TTC549 (cell line): Measurements from ENCODE around the gene SYNJ2.
"Not testable (repeated sequence)": the region's sequence is repeated elsewhere in the genome, so short reads cannot be mapped to it uniquely, and the experiment has no call there.

ENCODE experiments used
- FAIRE-seq: peaks from 2 replicates; lab custom pipeline; 2012; peaks lifted over from hg19 to GRCh38; lab: Jason Lieb, UNC

Gene SYNJ2, protein sequence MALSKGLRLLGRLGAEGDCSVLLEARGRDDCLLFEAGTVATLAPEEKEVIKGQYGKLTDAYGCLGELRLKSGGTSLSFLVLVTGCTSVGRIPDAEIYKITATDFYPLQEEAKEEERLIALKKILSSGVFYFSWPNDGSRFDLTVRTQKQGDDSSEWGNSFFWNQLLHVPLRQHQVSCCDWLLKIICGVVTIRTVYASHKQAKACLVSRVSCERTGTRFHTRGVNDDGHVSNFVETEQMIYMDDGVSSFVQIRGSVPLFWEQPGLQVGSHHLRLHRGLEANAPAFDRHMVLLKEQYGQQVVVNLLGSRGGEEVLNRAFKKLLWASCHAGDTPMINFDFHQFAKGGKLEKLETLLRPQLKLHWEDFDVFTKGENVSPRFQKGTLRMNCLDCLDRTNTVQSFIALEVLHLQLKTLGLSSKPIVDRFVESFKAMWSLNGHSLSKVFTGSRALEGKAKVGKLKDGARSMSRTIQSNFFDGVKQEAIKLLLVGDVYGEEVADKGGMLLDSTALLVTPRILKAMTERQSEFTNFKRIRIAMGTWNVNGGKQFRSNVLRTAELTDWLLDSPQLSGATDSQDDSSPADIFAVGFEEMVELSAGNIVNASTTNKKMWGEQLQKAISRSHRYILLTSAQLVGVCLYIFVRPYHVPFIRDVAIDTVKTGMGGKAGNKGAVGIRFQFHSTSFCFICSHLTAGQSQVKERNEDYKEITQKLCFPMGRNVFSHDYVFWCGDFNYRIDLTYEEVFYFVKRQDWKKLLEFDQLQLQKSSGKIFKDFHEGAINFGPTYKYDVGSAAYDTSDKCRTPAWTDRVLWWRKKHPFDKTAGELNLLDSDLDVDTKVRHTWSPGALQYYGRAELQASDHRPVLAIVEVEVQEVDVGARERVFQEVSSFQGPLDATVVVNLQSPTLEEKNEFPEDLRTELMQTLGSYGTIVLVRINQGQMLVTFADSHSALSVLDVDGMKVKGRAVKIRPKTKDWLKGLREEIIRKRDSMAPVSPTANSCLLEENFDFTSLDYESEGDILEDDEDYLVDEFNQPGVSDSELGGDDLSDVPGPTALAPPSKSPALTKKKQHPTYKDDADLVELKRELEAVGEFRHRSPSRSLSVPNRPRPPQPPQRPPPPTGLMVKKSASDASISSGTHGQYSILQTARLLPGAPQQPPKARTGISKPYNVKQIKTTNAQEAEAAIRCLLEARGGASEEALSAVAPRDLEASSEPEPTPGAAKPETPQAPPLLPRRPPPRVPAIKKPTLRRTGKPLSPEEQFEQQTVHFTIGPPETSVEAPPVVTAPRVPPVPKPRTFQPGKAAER (N-terminal part only)

DNA sequence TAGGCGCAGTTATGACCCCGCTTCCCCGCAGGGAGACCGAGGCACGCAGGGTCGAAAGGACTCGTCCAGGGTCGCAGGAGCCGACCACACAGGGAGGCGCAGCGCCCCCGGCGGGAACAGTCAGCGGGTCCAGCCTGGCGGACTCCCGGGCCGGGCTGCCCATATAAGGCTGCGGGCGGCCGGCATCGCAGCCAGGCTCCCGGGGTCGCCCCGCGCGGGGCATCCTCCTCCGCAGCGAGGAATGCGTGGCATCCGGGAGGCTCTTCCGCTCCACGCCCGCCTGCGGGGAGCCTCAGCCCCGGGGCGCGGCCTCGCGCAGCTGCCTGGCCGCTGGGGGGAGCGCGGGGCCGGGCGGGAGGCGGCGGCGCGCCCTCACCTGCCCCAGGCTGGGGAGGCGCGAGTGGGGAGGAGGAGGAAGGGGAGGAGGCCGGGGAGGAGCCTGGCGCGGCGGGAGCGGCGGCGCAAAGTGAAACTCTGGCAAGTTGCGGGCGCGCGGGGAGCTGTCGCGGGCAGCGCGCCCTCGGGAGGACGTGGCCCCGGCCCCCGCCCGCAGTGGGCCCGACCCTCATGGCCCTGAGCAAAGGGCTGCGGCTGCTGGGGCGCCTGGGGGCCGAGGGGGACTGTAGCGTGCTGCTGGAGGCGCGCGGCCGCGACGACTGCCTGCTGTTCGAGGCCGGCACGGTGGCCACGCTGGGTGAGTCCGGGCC lies at the start of gene SYNJ2:
Gene SYNJ2 (plus strand): TSS at position 469 of the 707 bp plus-strand sequence. CDS start 99 bp downstream, at position 568.
- no peak for FAIRE-seq

DNA sequence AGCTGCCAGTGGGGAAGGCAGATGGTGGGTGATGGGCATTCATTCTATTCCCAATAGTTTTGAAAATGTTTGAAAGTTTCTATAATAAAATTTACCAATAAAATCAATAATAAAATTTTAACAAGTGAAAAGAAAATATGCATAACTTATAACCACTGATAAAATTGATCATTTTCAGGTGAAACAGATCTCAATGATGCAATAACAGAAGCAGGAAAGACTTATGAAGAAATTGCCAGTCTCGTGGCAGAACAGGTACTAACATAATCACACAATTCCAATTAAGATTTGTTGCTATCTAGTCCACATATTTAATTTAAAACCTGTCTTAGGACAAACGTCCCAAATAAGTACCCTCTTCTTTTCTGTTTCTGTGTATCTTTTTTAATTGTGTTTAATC lies 45.9 kb upstream of the SYNJ2 start:
- no peak for FAIRE-seq

DNA sequence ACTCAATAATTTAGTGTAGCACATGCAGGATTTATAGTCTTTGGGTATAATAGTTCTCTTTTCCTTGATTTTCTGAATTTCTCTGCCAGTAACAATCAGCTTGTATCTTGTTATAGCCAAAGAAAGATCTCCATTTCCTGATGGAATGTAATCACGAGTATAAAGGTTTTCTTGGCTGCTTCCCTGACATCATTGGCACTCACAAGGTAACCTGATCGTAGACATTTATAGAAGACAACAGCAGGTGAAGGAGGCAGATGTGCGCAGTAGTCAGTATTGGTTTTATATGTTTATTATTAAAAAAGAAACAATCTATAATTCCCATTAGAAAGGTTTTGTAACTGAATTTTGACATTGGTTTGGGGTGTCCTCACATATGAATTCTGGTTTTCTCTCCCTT lies 44.3 kb upstream of the SYNJ2 start:
- FAIRE-seq = no peak

DNA sequence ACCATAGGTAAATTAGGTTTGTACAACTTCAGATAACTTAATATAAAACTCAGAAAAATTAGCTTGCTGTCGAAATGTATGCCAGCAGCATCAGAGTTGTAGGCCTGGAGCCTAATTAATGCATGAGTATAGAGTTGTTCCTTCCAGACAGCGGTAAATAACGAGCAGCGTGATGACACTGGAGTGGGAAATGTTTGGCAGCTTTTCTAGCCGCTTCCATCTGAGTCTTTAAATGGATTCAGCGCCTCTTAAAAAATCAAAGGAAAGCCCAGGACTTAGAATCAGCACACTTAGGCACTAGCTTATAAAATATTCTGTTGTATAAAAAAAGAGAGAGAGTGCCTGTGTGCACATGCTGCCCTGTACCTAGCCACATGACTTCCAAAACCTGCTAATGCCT lies 43.7 kb upstream of the SYNJ2 start:
- FAIRE-seq = no peak

DNA sequence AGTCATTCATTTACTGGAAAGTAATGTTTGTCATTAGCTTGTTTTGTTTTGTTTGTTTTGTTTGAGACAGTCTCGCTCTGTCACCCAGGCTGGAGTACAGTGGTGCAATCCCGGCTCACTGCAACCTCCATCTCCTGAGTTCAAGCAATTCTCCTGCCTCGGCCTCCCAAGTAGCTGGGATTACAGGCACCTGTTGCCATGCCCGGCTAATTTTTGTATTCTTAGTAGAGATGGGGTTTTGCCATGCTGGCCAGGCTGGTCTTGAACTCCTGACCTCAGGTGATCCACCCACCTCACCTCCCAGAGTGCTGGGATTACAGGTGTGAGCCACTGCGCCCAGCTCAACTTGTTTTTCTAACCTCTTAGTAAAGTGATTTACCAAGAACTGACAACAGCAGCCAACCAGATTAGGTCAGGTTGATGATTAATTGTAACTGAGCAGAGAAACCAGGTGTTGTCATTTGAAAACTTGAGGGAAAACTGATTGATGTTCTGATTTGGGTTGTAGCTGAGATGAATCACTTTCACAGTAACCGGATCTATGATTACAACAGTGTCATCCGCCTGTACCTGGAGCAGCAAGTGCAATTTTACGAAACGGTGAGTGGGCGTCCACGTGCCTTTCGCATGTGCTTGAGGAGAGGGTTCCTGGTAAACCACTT lies 41.2 kb upstream of the SYNJ2 start:
- FAIRE-seq = not testable (repeated sequence)

DNA sequence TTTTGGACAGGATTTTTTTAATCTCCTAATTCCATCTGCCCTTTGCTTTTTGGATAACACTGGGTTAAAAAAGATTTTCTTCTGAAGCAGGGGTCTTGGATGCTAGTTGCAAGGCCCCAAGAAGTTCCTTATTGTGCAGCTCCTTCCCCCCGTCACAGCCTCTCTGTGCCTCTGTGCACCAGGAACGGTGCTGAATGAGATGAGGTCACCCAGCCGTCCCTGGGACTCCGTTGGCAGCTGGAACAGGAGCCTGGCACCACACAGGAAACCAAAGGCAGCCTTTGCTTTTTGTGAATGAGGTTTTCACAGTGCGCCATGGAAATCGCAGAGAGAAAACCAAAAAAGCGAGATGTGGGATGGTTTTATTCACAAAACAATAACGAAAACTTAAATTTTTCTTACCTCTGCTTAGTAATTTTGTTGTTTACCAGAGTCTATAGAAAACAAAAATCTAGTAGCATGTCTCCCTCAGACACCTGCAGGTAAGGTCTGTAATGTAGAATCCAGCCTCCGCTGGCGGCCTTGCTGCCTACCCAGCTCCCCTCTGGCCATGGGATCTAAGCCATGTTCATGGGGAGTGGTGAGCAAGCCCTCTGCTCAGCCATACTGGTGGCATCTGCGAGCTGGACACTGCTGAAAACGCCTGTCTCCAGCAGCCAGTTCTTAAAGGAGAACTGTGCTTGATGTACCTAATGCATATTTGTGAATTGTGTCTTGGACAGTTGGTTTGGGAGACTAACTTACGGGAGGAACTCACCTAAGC lies 40.4 kb upstream of the SYNJ2 start:
- no peak for FAIRE-seq

DNA sequence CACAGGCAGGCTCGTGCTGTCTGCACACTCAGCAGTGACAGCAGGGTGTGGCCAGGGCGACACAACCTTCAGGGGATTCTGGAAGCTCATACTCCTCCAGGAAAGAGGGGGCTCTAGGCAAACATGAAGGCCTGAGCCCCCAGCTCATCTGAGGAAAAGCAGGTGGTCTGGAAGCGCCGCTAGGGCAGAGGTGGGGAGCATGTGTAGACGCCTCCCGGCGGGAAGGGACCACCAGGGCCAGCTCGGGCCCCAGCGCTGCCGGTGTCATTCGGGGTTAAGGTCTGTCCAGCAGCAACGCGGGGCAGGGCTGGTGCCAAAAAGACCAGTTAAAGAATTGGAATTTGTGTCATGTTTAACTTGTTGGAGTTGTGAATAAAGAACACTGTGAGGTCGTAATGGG lies 39.3 kb upstream of the SYNJ2 start:
- FAIRE-seq = no peak

DNA sequence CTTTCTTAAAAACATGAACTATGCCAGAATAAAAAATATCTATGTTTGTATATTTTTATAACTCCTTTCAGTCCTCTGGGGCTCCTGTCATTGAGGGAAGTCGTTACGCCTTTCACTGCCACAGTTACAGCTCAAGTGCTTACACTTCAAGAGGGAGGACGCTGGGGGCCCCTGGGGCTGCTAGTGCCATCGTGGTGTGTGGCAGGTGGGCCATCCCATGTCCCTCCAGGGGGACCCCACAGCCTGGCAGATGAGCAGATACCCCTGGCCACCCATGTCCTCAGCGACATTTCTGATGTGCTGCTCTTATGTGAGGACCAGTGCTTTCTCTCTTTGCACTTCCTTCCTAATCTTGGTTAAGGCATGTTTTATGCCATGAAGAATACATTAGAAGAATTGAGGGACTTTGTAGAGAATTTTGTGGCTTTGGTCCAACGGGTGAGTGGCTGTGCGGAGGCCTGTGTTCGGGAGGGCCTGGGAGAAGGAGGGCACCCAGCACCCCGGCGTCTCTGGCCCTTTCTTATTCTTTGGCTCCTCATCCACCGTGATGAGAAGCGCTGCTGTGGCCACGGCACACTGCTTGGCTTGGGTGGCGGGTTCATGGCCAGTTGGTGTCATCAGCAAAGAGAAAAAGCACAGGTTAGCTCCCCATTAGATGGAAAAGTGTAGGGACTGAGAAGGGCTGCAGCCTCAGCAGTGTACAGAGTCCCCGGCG lies 38.3 kb upstream of the SYNJ2 start:
- FAIRE-seq = no peak

DNA sequence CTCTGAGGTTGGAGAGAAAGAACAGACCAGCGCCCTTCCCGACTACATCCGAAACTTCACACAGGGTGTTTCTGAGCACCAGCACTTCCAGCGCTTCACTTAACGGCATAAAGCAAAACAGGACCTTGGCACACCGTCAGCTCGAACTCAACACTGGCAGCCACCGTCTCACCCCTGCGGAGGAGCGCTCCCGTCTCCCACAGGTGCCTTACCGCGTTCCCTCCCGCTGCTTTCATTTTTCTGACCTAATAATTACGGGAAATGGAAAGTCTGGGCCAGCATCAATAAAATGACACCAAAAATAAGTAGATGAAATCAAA lies 37.7 kb upstream of the SYNJ2 start:
- FAIRE-seq = no peak

DNA sequence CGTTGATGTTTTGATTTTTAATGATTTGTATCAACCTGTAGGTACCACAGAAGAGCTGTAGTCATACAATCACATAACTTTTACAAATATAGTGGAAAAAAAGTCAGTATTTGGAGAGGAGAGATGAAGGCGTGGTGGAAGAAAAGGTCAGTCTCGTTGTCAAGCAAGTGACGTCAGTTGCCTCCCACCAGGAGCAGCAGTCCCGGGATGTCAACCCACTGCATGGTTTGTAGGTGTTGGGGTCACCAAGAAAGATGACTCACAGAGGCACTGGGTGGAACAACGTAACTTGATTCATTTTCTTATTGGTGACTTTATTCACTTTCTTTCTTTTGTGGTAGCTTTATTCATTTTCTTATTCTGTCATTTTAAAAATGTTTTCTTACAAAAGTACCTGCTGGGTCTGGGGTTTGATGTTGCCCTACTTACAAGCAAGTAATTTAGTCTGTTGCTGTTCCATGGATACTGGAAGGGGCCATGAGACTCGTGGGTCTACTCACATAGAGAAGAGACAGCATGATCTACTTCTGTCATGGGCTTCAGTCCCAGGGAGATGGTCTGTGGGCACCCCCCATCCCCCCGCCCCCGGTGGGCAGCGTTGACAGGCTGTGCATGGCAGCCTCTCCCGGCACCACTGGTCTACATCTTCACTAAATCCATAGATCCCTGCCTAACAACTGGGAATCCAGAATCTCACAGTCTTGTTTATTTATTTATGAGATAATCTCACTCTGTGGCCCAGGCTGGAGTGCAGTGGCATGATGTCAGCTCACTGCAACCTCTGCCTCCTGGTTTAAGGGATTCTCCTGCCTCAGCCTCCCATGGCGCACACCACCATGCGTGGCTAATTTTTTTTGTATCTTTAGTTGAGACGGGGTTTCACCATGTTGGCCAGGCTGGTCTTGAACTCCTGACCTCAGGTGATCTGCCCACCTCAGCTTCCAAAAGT lies 36.4 kb upstream of the SYNJ2 start:
- no peak for FAIRE-seq

DNA sequence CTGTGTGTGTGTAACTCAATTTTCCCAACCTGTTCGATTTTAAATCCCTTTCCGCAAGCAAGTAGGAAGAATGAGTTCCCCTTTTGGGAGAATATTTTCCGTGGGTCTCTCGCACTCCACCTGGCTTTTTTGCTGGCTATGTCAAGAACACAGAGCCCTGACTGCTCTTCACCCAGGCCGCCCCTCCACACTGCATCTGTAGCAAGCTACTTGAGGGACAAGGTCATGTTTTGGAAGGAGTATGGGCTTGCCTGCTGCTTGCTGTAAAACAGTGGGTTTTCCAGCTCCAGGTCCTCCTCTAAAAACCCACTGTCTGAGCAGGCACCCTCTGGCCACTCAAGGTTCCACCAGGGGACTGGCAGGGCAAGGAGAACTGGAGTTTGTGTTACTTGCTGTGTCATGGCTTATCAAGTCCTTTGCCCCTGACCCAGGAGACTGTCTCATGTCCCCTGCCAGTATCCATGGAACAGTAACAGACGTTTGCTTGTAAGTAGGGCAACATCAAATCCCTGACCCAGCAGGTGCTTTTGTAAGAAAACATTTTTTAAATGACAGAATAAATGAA lies 35.5 kb upstream of the SYNJ2 start:
- no peak for FAIRE-seq

DNA sequence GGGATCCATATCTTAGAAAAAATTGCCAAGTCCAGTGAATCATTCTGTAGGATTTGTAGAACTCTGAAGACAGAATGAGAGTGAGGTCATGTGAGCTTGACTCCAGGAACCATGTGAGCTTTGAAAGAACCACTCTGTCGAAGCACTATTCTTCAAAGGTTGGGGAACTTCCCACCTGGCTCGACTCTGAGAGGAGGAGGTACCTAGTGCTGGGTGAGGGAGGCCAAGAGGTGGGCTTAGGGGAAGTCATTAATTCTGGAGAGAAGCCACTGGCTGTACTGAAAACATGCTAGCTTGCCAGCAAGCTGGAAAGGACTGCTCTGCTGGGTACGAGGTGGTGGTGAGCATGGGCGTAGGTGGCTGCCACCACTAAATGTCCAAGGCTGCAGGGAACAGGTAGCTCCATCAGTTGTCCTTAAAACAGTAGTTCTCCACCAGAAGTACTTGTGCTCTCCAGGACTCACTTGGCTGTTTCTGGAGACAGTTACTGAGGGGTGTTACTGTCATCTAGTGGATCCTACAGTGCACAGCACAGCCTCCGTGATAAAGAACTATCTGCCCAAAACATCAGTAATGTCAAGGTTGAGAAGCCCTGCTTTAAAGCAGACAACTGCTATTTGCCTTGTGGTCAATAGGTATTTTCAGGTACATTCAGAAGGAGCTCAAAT lies 34.7 kb upstream of the SYNJ2 start:
- FAIRE-seq = no peak

DNA sequence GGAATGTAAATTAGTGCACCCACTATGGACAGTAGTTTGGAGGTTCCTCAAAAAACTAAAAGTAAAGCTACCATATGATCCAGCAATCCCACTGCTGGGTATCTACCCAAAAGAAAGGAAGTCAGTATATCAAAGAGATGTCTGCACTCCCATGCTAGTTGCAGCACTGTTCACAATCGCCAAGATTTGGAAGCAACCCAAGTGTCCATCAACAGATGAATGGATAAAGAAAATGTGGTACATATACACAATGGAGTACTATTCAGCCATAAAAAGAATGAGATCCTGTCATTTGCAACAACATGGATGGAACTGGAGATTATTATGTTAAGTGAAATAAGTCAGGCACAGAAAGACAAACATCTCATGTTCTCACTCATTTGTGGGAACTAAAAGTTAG lies 30.8 kb upstream of the SYNJ2 start:
- FAIRE-seq = not testable (repeated sequence)

DNA sequence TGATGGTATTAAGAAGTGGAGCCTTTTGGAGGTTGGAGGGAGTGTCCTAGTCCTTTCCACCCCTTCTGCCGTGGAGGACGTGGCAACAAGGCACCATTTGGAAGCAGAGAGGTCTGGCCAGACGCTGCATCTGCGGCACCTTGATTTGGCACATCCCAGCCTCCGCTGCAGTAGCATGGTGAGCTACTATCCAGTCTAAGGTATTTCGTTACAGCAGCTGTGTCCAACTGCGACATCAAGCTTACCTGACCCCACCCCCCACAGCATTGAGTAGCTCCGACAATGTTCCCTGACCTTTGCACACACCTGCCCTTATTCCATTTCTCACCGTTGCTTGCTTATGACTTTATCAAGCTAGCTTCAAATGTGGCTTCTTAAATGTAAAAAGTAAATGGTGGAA lies 29.8 kb upstream of the SYNJ2 start:
- FAIRE-seq = no peak

DNA sequence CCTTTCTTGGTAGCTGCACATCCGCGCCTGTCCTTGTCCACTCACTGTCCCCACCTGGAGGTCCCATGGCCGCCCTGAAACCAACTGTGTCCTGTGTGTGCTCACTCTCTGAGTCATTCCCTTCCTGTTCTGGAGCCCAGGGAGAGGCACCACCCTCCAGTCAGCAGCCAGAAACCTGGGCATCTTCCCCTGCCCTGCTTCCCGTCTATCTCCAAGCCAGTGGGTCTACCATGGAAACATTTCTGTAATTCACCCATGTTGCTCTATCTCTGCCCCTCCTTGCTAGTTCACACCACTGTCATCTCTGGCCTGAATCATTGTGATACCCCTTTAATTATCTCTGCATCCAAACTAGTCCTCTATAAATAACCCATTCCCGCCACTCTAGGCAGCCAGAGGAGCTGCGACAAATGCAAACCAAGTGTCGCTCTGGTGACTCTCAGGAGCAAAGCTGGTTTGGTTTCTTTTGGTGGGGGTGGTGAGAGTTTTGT lies 28.8 kb upstream of the SYNJ2 start:
- no peak for FAIRE-seq

DNA sequence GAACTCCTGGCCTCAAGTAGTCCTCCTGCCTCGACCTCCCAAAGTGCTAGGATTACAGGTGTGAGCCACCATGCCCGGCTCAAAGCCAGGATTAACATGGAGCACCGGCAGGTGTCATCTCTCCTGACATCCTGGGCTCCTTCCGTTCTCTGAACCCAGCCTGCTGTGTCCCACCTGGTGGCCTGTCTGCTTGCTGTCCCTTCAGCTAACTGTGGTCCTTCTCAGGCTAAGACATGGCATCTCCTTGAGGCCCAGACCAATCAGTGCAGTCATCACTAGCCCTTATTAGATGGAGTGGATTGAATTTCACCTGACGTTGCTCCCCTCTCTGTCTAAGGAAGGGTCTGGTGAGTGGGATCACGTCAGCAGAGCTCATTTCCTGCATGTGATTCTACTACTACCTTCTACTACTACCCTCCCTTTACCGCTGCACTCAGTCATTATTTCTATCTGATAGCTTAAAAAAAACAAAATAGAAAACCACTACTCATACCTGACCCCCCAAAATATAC lies 28.0 kb upstream of the SYNJ2 start:
- FAIRE-seq = no peak
